OCI-LY3 (cell line): ENCODE data around the gene DNAH7.

ENCODE experiments used
- H2AFZ ChIP-seq: fragments of 200-600, 300-600 bp; shearing (Covaris generic); 2 replicates; pipeline ENCODE4 v1.6.0; 2014; ENCODE audit warnings: antibody characterized with exemption, low read depth, low read length
- H3K27ac ChIP-seq: fragments of 200-600, 300-600 bp; sonication (generic); 2 replicates; pipeline ENCODE4 v1.5.1; 2014; ENCODE audit warnings: mild to moderate bottlenecking, low read length, moderate library complexity, mixed read lengths
- H3K27me3 ChIP-seq: fragments of 200-600, 300-600 bp; sonication (generic); 2 replicates; pipeline ENCODE4 v1.6.1; 2014; ENCODE audit warnings: low read depth, low read length, mixed read lengths
- H3K36me3 ChIP-seq: fragments of 200-600, 300-600 bp; sonication (generic); replicated peaks from 2 replicates; pipeline ENCODE3; 2014; ENCODE audit warnings: low read depth, low read length, mixed read lengths
- H3K4me1 ChIP-seq: fragments of 300-600, 200-600 bp; sonication (generic); 2 replicates; pipeline ENCODE4 v1.6.1; 2014; ENCODE audit warnings: low read length, mixed read lengths
- H3K4me2 ChIP-seq: fragments of 200-600, 300-600 bp; sonication (generic); 2 replicates; pipeline ENCODE4 v1.6.1; 2014; ENCODE audit warnings: low read length, mixed read lengths
- H3K4me3 ChIP-seq: fragments of 300-600, 200-600 bp; sonication (generic); 2 replicates; pipeline ENCODE4 v1.5.1; 2014; ENCODE audit warnings: antibody characterized with exemption, mild to moderate bottlenecking, low read length, moderate library complexity
- H3K79me2 ChIP-seq: fragments of 300-600, 200-600 bp; shearing (Covaris generic); 2 replicates; pipeline ENCODE4 v1.6.1; 2014; ENCODE audit warnings: mild to moderate bottlenecking, low read length, mixed read lengths
- H3K9ac ChIP-seq: fragments of 300-600, 200-600 bp; shearing (Covaris generic); 2 replicates; pipeline ENCODE4 v1.6.0; 2014; ENCODE audit warnings: mild to moderate bottlenecking, low read length, moderate library complexity
- H3K9me3 ChIP-seq: fragments of 200-600, 300-600 bp; shearing (Covaris generic); 2 replicates; pipeline ENCODE4 v1.6.1; 2014; ENCODE audit warnings: low read length, mixed read lengths; ENCODE audit not compliant: insufficient read depth
- H4K20me1 ChIP-seq: fragments of 200-600, 300-600 bp; sonication (generic); 2 replicates; pipeline ENCODE4 v1.6.1; 2016; ENCODE audit warnings: low read length, mixed read lengths; ENCODE audit not compliant: insufficient read depth
- CTCF ChIP-seq: fragments of 200-600, 300-600 bp; sonication (generic); IDR thresholded peaks from 2 replicates; pipeline ENCODE4 v1.5.1; 2014; ENCODE audit warnings: antibody characterized with exemption, low read length, low read depth
- EZH2phosphoT487 ChIP-seq: fragments of 200-600 bp; shearing (Covaris generic); IDR thresholded peaks from 2 replicates; pipeline ENCODE4 v1.6.1; 2018; ENCODE audit warnings: antibody characterized with exemption, mixed run types, low read depth

DNAH7 gene

GRCh38 chr2:195891081-195891480, 177.6 kb downstream of the DNAH7 start:
- H3K27me3 ChIP-seq = no peaks in the 10 kb centered on the region
- H3K27ac ChIP-seq = no peak overlapping the region
- no peaks in the 10 kb centered on the region for H4K20me1 ChIP-seq
- no peaks in the 10 kb centered on the region for H3K79me2 ChIP-seq
- H2AFZ ChIP-seq = no peak overlapping the region
- no peaks in the 10 kb centered on the region for H3K36me3 ChIP-seq
- H3K9me3 ChIP-seq = no peaks in the 10 kb centered on the region
- H3K4me2 ChIP-seq = no peak overlapping the region
- no peak overlapping the region for H3K4me3 ChIP-seq
- H3K9ac ChIP-seq = no peak overlapping the region
- no peak for TF ChIP-seq CTCF
- no peak for TF ChIP-seq EZH2phosphoT487
- no peaks in the 10 kb centered on the region for H3K4me1 ChIP-seq

DNA sequence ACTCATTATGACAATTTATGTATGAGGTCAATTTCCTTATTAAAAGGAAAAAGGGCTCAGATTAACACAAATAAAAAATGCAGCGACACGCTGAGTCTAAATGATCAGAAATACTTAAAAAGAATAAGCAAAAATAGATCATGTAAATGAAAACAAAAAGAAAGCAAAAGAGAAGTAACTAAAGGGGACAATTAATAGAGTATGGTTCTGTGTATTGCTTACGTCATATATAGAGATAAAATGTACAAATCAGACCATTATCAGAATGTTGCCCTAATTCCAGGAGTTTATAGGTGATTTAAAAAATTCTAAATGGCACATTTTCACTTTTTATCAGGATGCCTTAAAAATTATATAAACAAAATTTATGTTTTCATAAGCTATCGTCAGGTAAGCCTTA, 189.5 kb downstream of the DNAH7 start:
- Histone ChIP-seq H3K4me1 (no peaks in the 10 kb centered on the region), H3K4me2 (no peak overlapping the region), H3K27ac (no peak overlapping the region), H3K9ac (no peak overlapping the region), H3K27me3 (no peaks in the 10 kb centered on the region), H4K20me1 (no peaks in the 10 kb centered on the region), H2AFZ (no peak overlapping the region), H3K79me2 (no peaks in the 10 kb centered on the region), H3K9me3 (no peaks in the 10 kb centered on the region), H3K36me3 (no peaks in the 10 kb centered on the region), H3K4me3 (no peak overlapping the region)
- TF ChIP-seq CTCF (no peak), EZH2phosphoT487 (no peak)

DNA sequence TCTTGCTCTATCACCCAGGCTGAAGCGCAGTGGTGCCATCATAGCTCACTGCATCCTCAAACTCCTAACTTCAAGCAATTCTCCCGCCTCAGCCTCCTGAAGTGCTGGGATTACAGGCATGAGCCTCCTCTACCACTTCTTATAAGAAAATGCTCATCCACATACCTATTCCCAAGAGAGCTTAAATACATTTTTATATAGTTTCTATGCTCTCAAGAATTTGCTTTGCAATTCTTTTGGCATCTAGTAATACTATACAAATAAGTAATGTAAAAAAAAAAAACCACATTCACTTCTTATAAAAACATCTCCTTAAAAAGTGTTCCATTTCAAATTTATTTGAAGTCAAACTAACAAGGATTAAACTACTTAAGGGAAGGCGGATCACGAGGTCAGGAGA, 197.3 kb downstream of the DNAH7 start:
- H3K27me3 ChIP-seq = no peaks in the 10 kb centered on the region
- no peaks in the 10 kb centered on the region for H4K20me1 ChIP-seq
- H2AFZ ChIP-seq = no peak overlapping the region
- no peaks in the 10 kb centered on the region for H3K36me3 ChIP-seq
- H3K4me3 ChIP-seq = no peak overlapping the region
- no peaks in the 10 kb centered on the region for H3K4me1 ChIP-seq
- TF ChIP-seq CTCF = no peak
- no peak for TF ChIP-seq EZH2phosphoT487
- H3K9me3 ChIP-seq = no peaks in the 10 kb centered on the region
- no peaks in the 10 kb centered on the region for H3K79me2 ChIP-seq
- no peak overlapping the region for H3K4me2 ChIP-seq
- no peak overlapping the region for H3K9ac ChIP-seq
- H3K27ac ChIP-seq = no peak overlapping the region

GRCh38 chr2:195864316-195864715, 204.3 kb downstream of the DNAH7 start:
- no peak overlapping the region for H2AFZ ChIP-seq
- no peaks in the 10 kb centered on the region for H4K20me1 ChIP-seq
- H3K9ac ChIP-seq = no peak overlapping the region
- H3K79me2 ChIP-seq = no peaks in the 10 kb centered on the region
- TF ChIP-seq CTCF (no peak), EZH2phosphoT487 (no peak)
- no peaks in the 10 kb centered on the region for H3K27me3 ChIP-seq
- no peak overlapping the region for H3K4me3 ChIP-seq
- H3K27ac ChIP-seq = no peak overlapping the region
- H3K4me1 ChIP-seq = no peaks in the 10 kb centered on the region
- no peak overlapping the region for H3K4me2 ChIP-seq
- no peaks in the 10 kb centered on the region for H3K9me3 ChIP-seq
- no peaks in the 10 kb centered on the region for H3K36me3 ChIP-seq
